HepG2 (cell line): Measurements from ENCODE around the gene PAM16. TPM values are rescaled to one million over a fixed set of nuclear protein-coding genes. Genes with fewer than 3 reads are reported as not detected.

Source experiments
- ATAD3A ChIP-seq: sonication (generic); formaldehyde crosslinking; IDR thresholded peaks from 2 replicates; pipeline ENCODE4 v1.4.0; 2020; ENCODE audit warnings: missing genetic modification reagents
- CERS6 ChIP-seq: sonication (generic); formaldehyde crosslinking; IDR thresholded peaks from 2 replicates; pipeline ENCODE4 v1.5.0; 2020; ENCODE audit warnings: missing genetic modification reagents
- HMG20B ChIP-seq: conservative IDR thresholded peaks from 2 replicates; pipeline ENCODE4 v1.6.1; 2016; ENCODE audit warnings: missing genetic modification reagents, missing compliant biosample characterization
- JARID2 ChIP-seq: sonication (generic); formaldehyde crosslinking; IDR thresholded peaks from 2 replicates; pipeline ENCODE4 v1.8.1; 2023; ENCODE audit warnings: missing genetic modification reagents, inconsistent platforms; ENCODE audit not compliant: insufficient replicate concordance
- SAP130 ChIP-seq: IDR thresholded peaks from 2 replicates; pipeline ENCODE4 v1.6.1; 2016; ENCODE audit warnings: low read depth
- SSRP1 ChIP-seq: IDR thresholded peaks from 2 replicates; pipeline ENCODE4 v1.6.1; 2016; ENCODE audit warnings: control low read depth
- ZBTB25 ChIP-seq: IDR thresholded peaks from 2 replicates; pipeline ENCODE4 v1.6.1; 2018; ENCODE audit warnings: missing genetic modification reagents
- ZBTB34 ChIP-seq: sonication (generic); formaldehyde crosslinking; IDR thresholded peaks from 2 replicates; pipeline ENCODE4 v1.8.0; 2022; ENCODE audit warnings: mild to moderate bottlenecking, missing genetic modification reagents
- ZNF383 ChIP-seq: sonication (generic); formaldehyde crosslinking; IDR thresholded peaks from 2 replicates; pipeline ENCODE4 v1.4.0; 2020; ENCODE audit warnings: missing genetic modification reagents, mild to moderate bottlenecking, borderline replicate concordance
- ZNF615 ChIP-seq: sonication (generic); formaldehyde crosslinking; IDR thresholded peaks from 2 replicates; pipeline ENCODE4 v1.5.0; 2020; ENCODE audit warnings: mild to moderate bottlenecking, missing genetic modification reagents, borderline replicate concordance
- polyA plus RNA-seq, 8 experiments: library from polyadenylated mRNA; depleted of rRNA in 3 of 8; stranded (reverse) in 7 of 8; unstranded in 1 of 8; fragments of >200 nt; fragmentation: Illumina TruSeq in 4 of 8; extraction: Trizol in 4 of 8; gene quantifications; 2 replicates each; pipeline versions ENCODE4 v1.2.1 to v1.2.3, GENCODE V29; 2011 to 2016; ENCODE audit warnings: low read depth in 4 of 8, missing spikeins in 1 of 8, mixed read lengths in 1 of 8; ENCODE audit not compliant: insufficient read depth in 1 of 8
- total RNA-seq, 5 experiments: library from RNA; depleted of rRNA; stranded (reverse); fragments of >200 nt; fragmentation: Illumina TruSeq; extraction: Trizol; gene quantifications; 2 replicates each; pipeline ENCODE4 v1.2.3, GENCODE V29; 2016; ENCODE audit warnings: low read depth in 1 of 5
- TF ChIP-seq, protein P1 (sequence below): sonication (generic); formaldehyde crosslinking; IDR thresholded peaks from 2 replicates; pipeline ENCODE4 v1.4.0; 2020; ENCODE audit warnings: missing genetic modification reagents; ENCODE audit errors: not compliant biosample characterization
- TF ChIP-seq, protein P2 (sequence below): sonication (generic); formaldehyde crosslinking; IDR thresholded peaks from 2 replicates; pipeline ENCODE4 v1.4.0; 2020; ENCODE audit warnings: missing genetic modification reagents
- TF ChIP-seq, protein P3 (sequence below): sonication (generic); formaldehyde crosslinking; IDR thresholded peaks from 2 replicates; pipeline ENCODE4 v1.5.0; 2020; ENCODE audit warnings: mild to moderate bottlenecking, missing genetic modification reagents, borderline replicate concordance

The PAM16 gene
- total and polyA plus RNA-seq, 2 of the 13 experiments (the other 11 are each of a cell fraction or from before 2014, with no cell fraction given) = 51.5 to 51.8 TPM

- TF ChIP-seq CERS6 (no peak), ZBTB25 (CRISPR knock-in tag) (peak; percentile 77; the same call in 1 of the 2 replicates), ZNF383 (CRISPR knock-in tag) (no peak), ATAD3A (no peak), ZBTB34 (CRISPR knock-in tag) (no peak), SSRP1 (CRISPR knock-in tag) (no peak), HMG20B (CRISPR knock-in tag) (no peak), ZNF615 (CRISPR knock-in tag) (no peak), SAP130 (CRISPR knock-in tag) (peak; percentile 84), JARID2 (CRISPR knock-in tag) (peak; percentile 63)
- TF ChIP-seq, protein P1, sequence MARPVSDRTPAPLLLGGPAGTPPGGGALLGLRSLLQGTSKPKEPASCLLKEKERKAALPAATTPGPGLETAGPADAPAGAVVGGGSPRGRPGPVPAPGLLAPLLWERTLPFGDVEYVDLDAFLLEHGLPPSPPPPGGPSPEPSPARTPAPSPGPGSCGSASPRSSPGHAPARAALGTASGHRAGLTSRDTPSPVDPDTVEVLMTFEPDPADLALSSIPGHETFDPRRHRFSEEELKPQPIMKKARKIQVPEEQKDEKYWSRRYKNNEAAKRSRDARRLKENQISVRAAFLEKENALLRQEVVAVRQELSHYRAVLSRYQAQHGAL (CRISPR knock-in tag) = no peak
- TF ChIP-seq, protein P2, sequence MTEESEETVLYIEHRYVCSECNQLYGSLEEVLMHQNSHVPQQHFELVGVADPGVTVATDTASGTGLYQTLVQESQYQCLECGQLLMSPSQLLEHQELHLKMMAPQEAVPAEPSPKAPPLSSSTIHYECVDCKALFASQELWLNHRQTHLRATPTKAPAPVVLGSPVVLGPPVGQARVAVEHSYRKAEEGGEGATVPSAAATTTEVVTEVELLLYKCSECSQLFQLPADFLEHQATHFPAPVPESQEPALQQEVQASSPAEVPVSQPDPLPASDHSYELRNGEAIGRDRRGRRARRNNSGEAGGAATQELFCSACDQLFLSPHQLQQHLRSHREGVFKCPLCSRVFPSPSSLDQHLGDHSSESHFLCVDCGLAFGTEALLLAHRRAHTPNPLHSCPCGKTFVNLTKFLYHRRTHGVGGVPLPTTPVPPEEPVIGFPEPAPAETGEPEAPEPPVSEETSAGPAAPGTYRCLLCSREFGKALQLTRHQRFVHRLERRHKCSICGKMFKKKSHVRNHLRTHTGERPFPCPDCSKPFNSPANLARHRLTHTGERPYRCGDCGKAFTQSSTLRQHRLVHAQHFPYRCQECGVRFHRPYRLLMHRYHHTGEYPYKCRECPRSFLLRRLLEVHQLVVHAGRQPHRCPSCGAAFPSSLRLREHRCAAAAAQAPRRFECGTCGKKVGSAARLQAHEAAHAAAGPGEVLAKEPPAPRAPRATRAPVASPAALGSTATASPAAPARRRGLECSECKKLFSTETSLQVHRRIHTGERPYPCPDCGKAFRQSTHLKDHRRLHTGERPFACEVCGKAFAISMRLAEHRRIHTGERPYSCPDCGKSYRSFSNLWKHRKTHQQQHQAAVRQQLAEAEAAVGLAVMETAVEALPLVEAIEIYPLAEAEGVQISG (CRISPR knock-in tag) = peak; percentile 63; the same call in 1 of the 2 replicates
- TF ChIP-seq, protein P3, sequence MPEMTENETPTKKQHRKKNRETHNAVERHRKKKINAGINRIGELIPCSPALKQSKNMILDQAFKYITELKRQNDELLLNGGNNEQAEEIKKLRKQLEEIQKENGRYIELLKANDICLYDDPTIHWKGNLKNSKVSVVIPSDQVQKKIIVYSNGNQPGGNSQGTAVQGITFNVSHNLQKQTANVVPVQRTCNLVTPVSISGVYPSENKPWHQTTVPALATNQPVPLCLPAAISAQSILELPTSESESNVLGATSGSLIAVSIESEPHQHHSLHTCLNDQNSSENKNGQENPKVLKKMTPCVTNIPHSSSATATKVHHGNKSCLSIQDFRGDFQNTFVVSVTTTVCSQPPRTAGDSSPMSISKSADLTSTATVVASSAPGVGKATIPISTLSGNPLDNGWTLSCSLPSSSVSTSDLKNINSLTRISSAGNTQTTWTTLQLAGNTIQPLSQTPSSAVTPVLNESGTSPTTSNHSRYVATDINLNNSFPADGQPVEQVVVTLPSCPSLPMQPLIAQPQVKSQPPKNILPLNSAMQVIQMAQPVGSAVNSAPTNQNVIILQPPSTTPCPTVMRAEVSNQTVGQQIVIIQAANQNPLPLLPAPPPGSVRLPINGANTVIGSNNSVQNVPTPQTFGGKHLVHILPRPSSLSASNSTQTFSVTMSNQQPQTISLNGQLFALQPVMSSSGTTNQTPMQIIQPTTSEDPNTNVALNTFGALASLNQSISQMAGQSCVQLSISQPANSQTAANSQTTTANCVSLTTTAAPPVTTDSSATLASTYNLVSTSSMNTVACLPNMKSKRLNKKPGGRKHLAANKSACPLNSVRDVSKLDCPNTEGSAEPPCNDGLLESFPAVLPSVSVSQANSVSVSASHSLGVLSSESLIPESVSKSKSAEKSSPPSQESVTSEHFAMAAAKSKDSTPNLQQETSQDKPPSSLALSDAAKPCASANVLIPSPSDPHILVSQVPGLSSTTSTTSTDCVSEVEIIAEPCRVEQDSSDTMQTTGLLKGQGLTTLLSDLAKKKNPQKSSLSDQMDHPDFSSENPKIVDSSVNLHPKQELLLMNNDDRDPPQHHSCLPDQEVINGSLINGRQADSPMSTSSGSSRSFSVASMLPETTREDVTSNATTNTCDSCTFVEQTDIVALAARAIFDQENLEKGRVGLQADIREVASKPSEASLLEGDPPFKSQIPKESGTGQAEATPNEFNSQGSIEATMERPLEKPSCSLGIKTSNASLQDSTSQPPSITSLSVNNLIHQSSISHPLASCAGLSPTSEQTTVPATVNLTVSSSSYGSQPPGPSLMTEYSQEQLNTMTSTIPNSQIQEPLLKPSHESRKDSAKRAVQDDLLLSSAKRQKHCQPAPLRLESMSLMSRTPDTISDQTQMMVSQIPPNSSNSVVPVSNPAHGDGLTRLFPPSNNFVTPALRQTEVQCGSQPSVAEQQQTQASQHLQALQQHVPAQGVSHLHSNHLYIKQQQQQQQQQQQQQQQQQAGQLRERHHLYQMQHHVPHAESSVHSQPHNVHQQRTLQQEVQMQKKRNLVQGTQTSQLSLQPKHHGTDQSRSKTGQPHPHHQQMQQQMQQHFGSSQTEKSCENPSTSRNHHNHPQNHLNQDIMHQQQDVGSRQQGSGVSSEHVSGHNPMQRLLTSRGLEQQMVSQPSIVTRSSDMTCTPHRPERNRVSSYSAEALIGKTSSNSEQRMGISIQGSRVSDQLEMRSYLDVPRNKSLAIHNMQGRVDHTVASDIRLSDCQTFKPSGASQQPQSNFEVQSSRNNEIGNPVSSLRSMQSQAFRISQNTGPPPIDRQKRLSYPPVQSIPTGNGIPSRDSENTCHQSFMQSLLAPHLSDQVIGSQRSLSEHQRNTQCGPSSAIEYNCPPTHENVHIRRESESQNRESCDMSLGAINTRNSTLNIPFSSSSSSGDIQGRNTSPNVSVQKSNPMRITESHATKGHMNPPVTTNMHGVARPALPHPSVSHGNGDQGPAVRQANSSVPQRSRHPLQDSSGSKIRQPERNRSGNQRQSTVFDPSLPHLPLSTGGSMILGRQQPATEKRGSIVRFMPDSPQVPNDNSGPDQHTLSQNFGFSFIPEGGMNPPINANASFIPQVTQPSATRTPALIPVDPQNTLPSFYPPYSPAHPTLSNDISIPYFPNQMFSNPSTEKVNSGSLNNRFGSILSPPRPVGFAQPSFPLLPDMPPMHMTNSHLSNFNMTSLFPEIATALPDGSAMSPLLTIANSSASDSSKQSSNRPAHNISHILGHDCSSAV = no peak
Measured at GRCh38 chr16:4328046-4328781, 22.9 kb downstream of the PAM16 start (continued).
